Head of caudate nucleus (tissue), 42 donors: ENCODE data around the gene CD55.
A peak's percentile ranks its signal among the peaks of the same experiment; 100 is the strongest.

Source experiments
- DNase-seq, 42 donors: peaks; one replicate each; pipeline versions ENCODE4 v3.0.0 to v3.0.0-alpha.2; 2020 to 2021; ENCODE audit warnings: mixed read lengths in 7 of 42
- intact Hi-C: fragments of 100-400 bp; cut with DNase I; formaldehyde crosslinking; loops from one replicate; pipeline ENCODE4 v1.15.0; 2022

CD55 gene

GRCh38 chr1:207398986-207399385 is 77.5 kb downstream of the CD55 start:
- intact Hi-C loops = no loop called here
- peak in 31 of 42 donors; percentile 18 to 83 (median 52) for DNase-seq

DNA sequence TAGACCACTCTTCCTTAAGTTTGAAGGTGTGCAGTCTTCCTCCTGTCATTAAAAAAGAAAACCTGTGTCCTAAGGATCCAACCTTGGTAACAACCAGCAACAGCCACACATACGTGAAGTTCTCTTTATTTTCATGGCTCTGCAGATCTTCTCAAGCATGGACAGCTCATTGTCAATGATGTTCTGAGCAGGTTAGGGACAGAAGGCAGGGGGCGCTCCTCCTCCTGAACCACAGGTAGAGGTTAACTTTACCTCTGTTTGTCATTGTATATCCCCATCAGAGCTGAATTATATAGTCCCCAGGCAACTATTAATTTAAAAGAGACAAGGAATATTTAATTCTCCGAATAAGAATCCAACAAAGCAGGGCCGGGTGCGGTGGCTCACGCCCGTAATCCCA is 80.1 kb downstream of the CD55 start:
- DNase-seq = no peak
- intact Hi-C loops = no loop called here

DNA sequence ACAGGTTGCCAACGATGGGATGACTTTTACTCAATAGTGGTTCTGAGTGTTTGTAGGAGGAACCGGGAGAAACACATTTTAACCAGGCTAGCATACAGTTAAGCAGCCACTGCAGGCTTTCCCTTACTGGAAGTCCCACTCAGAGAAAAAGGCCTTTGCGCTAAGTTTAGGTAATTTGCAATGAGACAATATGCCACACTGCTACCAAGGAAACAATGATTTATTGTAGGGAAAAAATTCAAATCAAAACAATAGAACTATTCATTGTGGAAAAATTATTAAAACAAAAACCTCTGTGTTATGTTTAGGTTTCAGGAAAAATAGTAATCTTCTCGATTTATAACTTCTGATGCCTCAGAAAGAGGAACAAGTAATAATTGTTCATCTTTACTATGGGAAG is 81.3 kb downstream of the CD55 start:
- intact Hi-C loops = no loop called here
- DNase-seq = peak in 8 of 42 donors; percentile 16 to 69 (median 42)

DNA sequence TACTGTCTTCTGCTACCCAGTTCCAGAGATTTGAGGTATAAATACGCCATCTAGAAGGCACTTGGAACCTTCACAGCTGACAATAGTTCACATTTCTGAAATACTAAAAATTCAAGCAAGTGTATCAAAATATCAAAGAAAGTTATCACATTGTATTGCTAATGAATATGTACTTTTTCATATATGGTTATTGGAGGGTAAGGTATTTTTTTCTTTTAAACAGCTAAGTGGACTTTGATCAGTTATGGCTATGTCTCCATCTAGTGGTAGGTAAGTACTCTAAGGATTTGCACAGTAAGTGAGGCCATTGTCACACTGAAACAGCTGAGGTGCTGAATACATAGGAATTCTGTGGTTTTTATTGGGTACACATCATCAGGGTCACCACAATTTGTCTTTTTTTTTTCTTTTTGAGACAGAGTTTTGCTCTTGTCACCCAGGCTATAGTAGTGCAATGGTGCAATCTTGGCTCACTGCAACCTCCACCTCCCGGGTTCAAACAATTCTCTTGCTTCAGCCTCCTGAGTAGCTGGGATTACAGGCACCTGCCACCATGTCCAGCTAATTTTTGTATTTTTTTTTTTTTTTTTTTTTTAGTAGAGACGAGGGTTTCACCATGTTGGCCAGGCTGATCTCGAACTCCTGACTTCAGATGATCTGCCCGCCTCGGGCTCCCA is 83.5 kb downstream of the CD55 start:
- intact Hi-C loops = loop anchor here (5.0 kb wide), 2 partner anchors 83 to 323 kb away; partner anchors contain the start of gene CD55
- peak in 5 of 42 donors; percentile 27 to 58 (median 39) for DNase-seq

DNA sequence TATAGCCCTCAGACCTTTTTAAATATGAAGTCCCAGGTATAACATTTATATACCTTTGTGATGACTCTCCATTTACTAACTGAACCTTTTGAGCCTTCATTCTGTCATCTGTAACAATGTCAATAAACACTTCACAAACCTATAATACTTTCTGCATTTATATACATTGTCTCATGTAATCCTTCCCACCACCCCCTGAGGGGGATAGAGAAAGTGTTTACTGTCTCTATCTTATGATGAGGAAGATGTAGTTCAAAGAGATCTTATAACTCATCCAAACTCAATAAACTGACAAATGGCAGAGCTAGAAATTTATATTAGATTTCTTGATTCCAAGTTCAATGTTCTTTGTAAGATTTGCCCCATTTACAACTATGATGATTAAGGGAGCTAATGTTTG is 84.3 kb downstream of the CD55 start:
- no peak for DNase-seq
- intact Hi-C loops = loop anchor here (5.0 kb wide), 2 partner anchors 84 to 324 kb away; partner anchors contain the start of gene CD55

DNA sequence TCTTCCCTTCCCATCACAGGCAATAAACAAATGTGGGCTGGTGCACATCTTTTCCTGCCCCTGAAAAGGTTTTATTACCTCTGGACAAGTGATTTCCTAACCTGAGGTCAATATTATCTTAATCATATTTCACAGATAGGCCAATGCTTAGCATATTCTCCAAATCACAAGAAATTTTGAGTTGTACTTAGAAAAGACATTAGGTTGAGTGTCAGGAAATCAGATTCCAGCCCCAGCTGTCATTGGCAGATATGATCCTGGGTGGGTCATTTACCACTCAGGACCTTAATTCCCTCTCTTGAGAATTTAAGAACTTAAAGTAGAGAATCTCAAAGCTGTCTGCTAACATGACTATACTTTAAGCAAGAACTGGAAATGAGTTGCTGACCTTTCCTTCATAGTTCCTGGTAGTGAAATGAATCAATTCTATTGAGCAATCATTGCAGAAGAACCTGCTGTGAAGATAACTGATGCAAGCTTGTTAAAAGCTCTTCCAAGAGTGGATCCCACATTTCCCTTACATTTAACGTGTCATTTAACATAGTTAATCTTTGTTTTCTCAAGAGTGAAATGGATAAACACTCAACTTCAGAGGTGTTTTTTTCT is 86.3 kb downstream of the CD55 start:
- no peak for DNase-seq
- intact Hi-C loops = loop anchor here (5.0 kb wide), 2 partner anchors 85 to 325 kb away; partner anchors contain the start of gene CD55
